Measurements from ENCODE around the gene GPR180.

Gene GPR180

GRCh38 chr13:94660695-94661326 lies 59.2 kb downstream of the GPR180 start:
- peak; percentile 51 for TF ChIP-seq CTCF (conservative IDR thresholded peaks at IDR 0.05; ENCODE audit: low read length)
- H3K4me3 ChIP-seq (ENCODE audit: low read length), result no peak overlapping the region
- DNase-seq (ENCODE audit: low read depth), result peak; percentile 26

- H3K4me3 ChIP-seq (ENCODE audit: low read length), result no peak overlapping the region
- DNase-seq (ENCODE audit: low read depth), result no peak
- TF ChIP-seq CTCF (conservative IDR thresholded peaks at IDR 0.05; ENCODE audit: low read length), result no peak
These were observed 59.7 kb downstream of the GPR180 start for GRCh38 chr13:94661406-94661805.

- no peak overlapping the region for H3K4me3 ChIP-seq (ENCODE audit: low read length)
- no peak for TF ChIP-seq CTCF (conservative IDR thresholded peaks at IDR 0.05; ENCODE audit: low read length)
- DNase-seq (ENCODE audit: low read depth), result no peak
These were observed 60.8 kb downstream of the GPR180 start for GRCh38 chr13:94662274-94662945.

- H3K4me3 ChIP-seq (ENCODE audit: low read length), result no peak overlapping the region
- no peak for DNase-seq (ENCODE audit: low read depth)
- TF ChIP-seq CTCF (conservative IDR thresholded peaks at IDR 0.05; ENCODE audit: low read length), result no peak
These were observed 63.2 kb downstream of the GPR180 start for GRCh38 chr13:94664889-94665288.

GRCh38 chr13:94666065-94666464 lies 64.4 kb downstream of the GPR180 start:
- no peak for DNase-seq (ENCODE audit: low read depth)
- TF ChIP-seq CTCF (conservative IDR thresholded peaks at IDR 0.05; ENCODE audit: low read length), result no peak
- no peak overlapping the region for H3K4me3 ChIP-seq (ENCODE audit: low read length)

GRCh38 chr13:94667190-94667589 lies 65.5 kb downstream of the GPR180 start:
- H3K4me3 ChIP-seq (ENCODE audit: low read length), result no peak overlapping the region
- no peak for DNase-seq (ENCODE audit: low read depth)
- TF ChIP-seq CTCF (conservative IDR thresholded peaks at IDR 0.05; ENCODE audit: low read length), result no peak

- no peak for DNase-seq (ENCODE audit: low read depth)
- TF ChIP-seq CTCF (conservative IDR thresholded peaks at IDR 0.05; ENCODE audit: low read length), result no peak
These were observed 70.7 kb downstream of the GPR180 start for GRCh38 chr13:94672400-94672799.

More at GRCh38 chr13:94672400-94672799, 70.7 kb downstream of the GPR180 start:
- H3K4me3 ChIP-seq (ENCODE audit: low read length), result no peak overlapping the region
